Measurements from ENCODE around the gene APOH. TPM values are rescaled to one million over a fixed set of nuclear protein-coding genes. Genes with fewer than 3 reads are reported as not detected.

The APOH gene
- total RNA-seq, 1 donor from 2014 or later = not detected

GRCh38 chr17:66220079-66220835 lies 9.0 kb downstream of the APOH start:
- no peaks in the 10 kb centered on the region for H3K9me3 Mint-ChIP-seq
- ChIA-PET CTCF (no interaction called here), POLR2A (no interaction called here)
- H3K27ac Mint-ChIP-seq = no peak overlapping the region
- H3K36me3 Mint-ChIP-seq (ENCODE audit: low read depth) = no peaks in the 10 kb centered on the region
- intact Hi-C loops (cut with micrococcal nuclease) = no loop called here
- no peaks in the 10 kb centered on the region for H3K4me1 Mint-ChIP-seq
- DNase-seq (no peak), ATAC-seq (ENCODE audit: low read depth) (no peak)
- no peak overlapping the region for H3K4me3 Mint-ChIP-seq
- no peak for TF ChIP-seq CTCF (IDR thresholded peaks at IDR 0.05)
- H3K27me3 Mint-ChIP-seq = peaks cover 16% of the 10 kb centered on the region

GRCh38 chr17:66215529-66215911 lies 13.7 kb downstream of the APOH start:
- no peak for TF ChIP-seq CTCF (IDR thresholded peaks at IDR 0.05)
- ChIA-PET POLR2A (no interaction called here), CTCF (no interaction called here)
- H3K4me3 Mint-ChIP-seq = no peak overlapping the region
- H3K9me3 Mint-ChIP-seq = no peaks in the 10 kb centered on the region
- intact Hi-C loops (cut with micrococcal nuclease) = no loop called here
- H3K27me3 Mint-ChIP-seq = peaks cover 17% of the 10 kb centered on the region
- H3K4me1 Mint-ChIP-seq = no peaks in the 10 kb centered on the region
- no peaks in the 10 kb centered on the region for H3K36me3 Mint-ChIP-seq (ENCODE audit: low read depth)
- ATAC-seq (ENCODE audit: low read depth) = no peak
- no peak overlapping the region for H3K27ac Mint-ChIP-seq
- no peak for DNase-seq

- H3K36me3 Mint-ChIP-seq (ENCODE audit: low read depth) = no peaks in the 10 kb centered on the region
- DNase-seq (no peak), ATAC-seq (ENCODE audit: low read depth) (no peak)
- intact Hi-C loops (cut with micrococcal nuclease) = no loop called here
- no peaks in the 10 kb centered on the region for H3K4me1 Mint-ChIP-seq
- no peak for TF ChIP-seq CTCF (IDR thresholded peaks at IDR 0.05)
- peaks cover 15% of the 10 kb centered on the region for H3K27me3 Mint-ChIP-seq
- H3K27ac Mint-ChIP-seq = no peak overlapping the region
- no peaks in the 10 kb centered on the region for H3K9me3 Mint-ChIP-seq
- CTCF ChIA-PET = no interaction called here
- H3K4me3 Mint-ChIP-seq = no peak overlapping the region
- POLR2A ChIA-PET = no interaction called here
These were observed 14.2 kb downstream of the APOH start for GRCh38 chr17:66214884-66215528.

GRCh38 chr17:66211047-66211810 lies 18.0 kb downstream of the APOH start:
- no peaks in the 10 kb centered on the region for H3K4me1 Mint-ChIP-seq
- POLR2A ChIA-PET = no interaction called here
- CTCF ChIA-PET = no interaction called here
- intact Hi-C loops (cut with micrococcal nuclease) = no loop called here
- TF ChIP-seq CTCF (IDR thresholded peaks at IDR 0.05) = no peak
- H3K4me3 Mint-ChIP-seq = no peak overlapping the region
- peaks cover 11% of the 10 kb centered on the region for H3K27me3 Mint-ChIP-seq
- ATAC-seq (ENCODE audit: low read depth) (no peak), DNase-seq (no peak)
- no peaks in the 10 kb centered on the region for H3K36me3 Mint-ChIP-seq (ENCODE audit: low read depth)
- H3K9me3 Mint-ChIP-seq = no peaks in the 10 kb centered on the region
- H3K27ac Mint-ChIP-seq = no peak overlapping the region

GRCh38 chr17:66210208-66210574 lies 19.0 kb downstream of the APOH start:
- CTCF ChIA-PET = no interaction called here
- Mint-ChIP-seq H3K9me3 (no peaks in the 10 kb centered on the region), H3K36me3 (ENCODE audit: low read depth) (no peaks in the 10 kb centered on the region), H3K27ac (no peak overlapping the region), H3K4me1 (no peaks in the 10 kb centered on the region), H3K4me3 (no peak overlapping the region), H3K27me3 (peaks cover 11% of the 10 kb centered on the region)
- POLR2A ChIA-PET = no interaction called here
- ATAC-seq (ENCODE audit: low read depth) (no peak), DNase-seq (no peak)
- no peak for TF ChIP-seq CTCF (IDR thresholded peaks at IDR 0.05)
- intact Hi-C loops (cut with micrococcal nuclease) = no loop called here

Measured in activated B cell treated with CpG ODN at 0.5 μM for 24 hours (primary cell).